Measurements from ENCODE around the gene RBL2.

GRCh38 chr16:53503270-53503923 is 69.1 kb downstream of the RBL2 start:
- TF ChIP-seq GATA2 (IDR thresholded peaks at IDR 0.05; ENCODE audit: insufficient read depth, insufficient read length, low read depth, low read length) (no peak), CTCF (IDR thresholded peaks at IDR 0.05; ENCODE audit: extremely low read depth in 1 of 2, insufficient read depth in 1 of 2, low read depth in 1 of 2, low read length in 2 of 2) (no peak), EZH2 (IDR thresholded peaks at IDR 0.05; ENCODE audit: borderline replicate concordance, low read depth, low read length, severe bottlenecking) (no peak), POLR2A (IDR thresholded peaks at IDR 0.05; ENCODE audit: low read depth, low read length) (peak; percentile 85)

All from endothelial cell of umbilical vein (primary cell).